Activated CD4-positive, alpha-beta T cell treated with anti-CD3 and anti-CD28 coated beads for 36 hours (primary cell): Measurements from ENCODE around the gene GLT8D2. TPM values are rescaled to one million over a fixed set of nuclear protein-coding genes. Genes with fewer than 3 reads are reported as not detected.

ENCODE experiments used
- ATAC-seq: fragments of 200-7000 bp; cut with Tn5 transposase; one replicate; pipeline ENCODE4 v1.10.0; 2021; ENCODE audit warnings: mild to moderate bottlenecking, moderate library complexity
- CTCF ChIA-PET: fragments of 350-600 bp; sonication (Branson Sonifier 250); formaldehyde crosslinking; loops from one replicate; lab custom pipeline; 2021; ENCODE audit warnings: antibody characterized with exemption; lab: Charles Lee
- POLR2A ChIA-PET: fragments of 350-600 bp; sonication (Branson Sonifier 250); formaldehyde crosslinking; loops from one replicate; lab custom pipeline; 2021; ENCODE audit warnings: antibody characterized with exemption, inconsistent platforms; lab: Charles Lee
- DNase-seq: peaks from one replicate; pipeline ENCODE4 v3.0.0-alpha.2; 2020
- H3K27ac Mint-ChIP-seq: one replicate; pipeline ENCODE4 v1.8.0; 2021; ENCODE audit warnings: mixed read lengths
- H3K27me3 Mint-ChIP-seq: one replicate; pipeline ENCODE4 v1.8.0; 2021; ENCODE audit warnings: mixed read lengths
- H3K36me3 Mint-ChIP-seq: one replicate; pipeline ENCODE4 v1.8.0; 2021; ENCODE audit warnings: low read depth, mixed read lengths
- H3K4me1 Mint-ChIP-seq: one replicate; pipeline ENCODE4 v1.8.0; 2021; ENCODE audit warnings: mixed read lengths
- H3K4me3 Mint-ChIP-seq: one replicate; pipeline ENCODE4 v1.8.0; 2021; ENCODE audit warnings: mild to moderate bottlenecking, moderate library complexity, mixed read lengths
- H3K9me3 Mint-ChIP-seq: one replicate; pipeline ENCODE4 v1.8.0; 2021; ENCODE audit warnings: low read depth, mixed read lengths
- intact Hi-C, 2 experiments: fragments of 100-400 bp; cut with DNase I in 1 of 2; cut with micrococcal nuclease in 1 of 2; formaldehyde crosslinking; loops; one replicate each; pipeline versions ENCODE4 v1.14.2 to v1.15.1; 2022 to 2024; cut with DNase I, micrococcal nuclease
- total RNA-seq, 2 experiments: library from RNA; stranded (reverse); gene quantifications; one replicate each; pipeline ENCODE4 v1.2.3, GENCODE V29; 2021

The GLT8D2 gene
- total RNA-seq, 2 experiments from 2014 or later: 0.23 TPM; not detected in 1

- H3K36me3 Mint-ChIP-seq: no peaks in the 10 kb centered on the region
- no peak for DNase-seq
- no peak overlapping the region for H3K4me3 Mint-ChIP-seq
- no peaks in the 10 kb centered on the region for H3K9me3 Mint-ChIP-seq
- peaks cover 23% of the 10 kb centered on the region for H3K27me3 Mint-ChIP-seq
- ChIA-PET POLR2A (no interaction called here), CTCF (interaction anchor here (0.5 kb wide), 1 partner anchor 1037 kb away, joined by 3 read pairs; no protein-coding TSS in a partner anchor)
- ATAC-seq: no peak
- no peak overlapping the region for H3K27ac Mint-ChIP-seq
- intact Hi-C loops: no loop called here
- H3K4me1 Mint-ChIP-seq: no peaks in the 10 kb centered on the region
Observed at GRCh38 chr12:104002686-104003085, 47.3 kb downstream of the GLT8D2 start.

- no peak overlapping the region for H3K27ac Mint-ChIP-seq
- no peak for DNase-seq
Observed at GRCh38 chr12:104000807-104001434, 49.1 kb downstream of the GLT8D2 start.

GRCh38 chr12:103998976-103999375 is 51.0 kb downstream of the GLT8D2 start:
- POLR2A ChIA-PET: no interaction called here
- CTCF ChIA-PET: no interaction called here
- H3K27me3 Mint-ChIP-seq: peaks cover 20% of the 10 kb centered on the region
- no peaks in the 10 kb centered on the region for H3K36me3 Mint-ChIP-seq
- ATAC-seq: no peak
- H3K4me3 Mint-ChIP-seq: no peak overlapping the region
- intact Hi-C loops: no loop called here
- no peaks in the 10 kb centered on the region for H3K9me3 Mint-ChIP-seq
- no peak for DNase-seq
- H3K4me1 Mint-ChIP-seq: no peaks in the 10 kb centered on the region
- H3K27ac Mint-ChIP-seq: no peak overlapping the region

More at GRCh38 chr12:104000807-104001434, 49.1 kb downstream of the GLT8D2 start:
- no peaks in the 10 kb centered on the region for H3K9me3 Mint-ChIP-seq
- ChIA-PET POLR2A (no interaction called here), CTCF (no interaction called here)
- no peak overlapping the region for H3K4me3 Mint-ChIP-seq
- H3K27me3 Mint-ChIP-seq: peaks cover 23% of the 10 kb centered on the region
- H3K36me3 Mint-ChIP-seq: no peaks in the 10 kb centered on the region
- ATAC-seq: no peak
- H3K4me1 Mint-ChIP-seq: no peaks in the 10 kb centered on the region
- intact Hi-C loops: no loop called here

GRCh38 chr12:103997286-103997900 is 52.6 kb downstream of the GLT8D2 start:
- no peak for DNase-seq
- peaks cover 10% of the 10 kb centered on the region for H3K27me3 Mint-ChIP-seq
- CTCF ChIA-PET: interaction anchor here (1.2 kb wide), 1 partner anchor 11 kb away, joined by 3 read pairs; no protein-coding TSS in a partner anchor
- no peak overlapping the region for H3K4me3 Mint-ChIP-seq
- intact Hi-C loops: no loop called here
- POLR2A ChIA-PET: no interaction called here
- H3K27ac Mint-ChIP-seq: no peak overlapping the region
- no peak for ATAC-seq
- no peaks in the 10 kb centered on the region for H3K36me3 Mint-ChIP-seq
- no peaks in the 10 kb centered on the region for H3K4me1 Mint-ChIP-seq
- H3K9me3 Mint-ChIP-seq: no peaks in the 10 kb centered on the region

GRCh38 chr12:103996595-103996994 is 53.4 kb downstream of the GLT8D2 start:
- intact Hi-C loops: no loop called here
- ATAC-seq (no peak), DNase-seq (no peak)
- no peak overlapping the region for H3K27ac Mint-ChIP-seq
- H3K9me3 Mint-ChIP-seq: no peaks in the 10 kb centered on the region
- H3K4me3 Mint-ChIP-seq: no peak overlapping the region
- no peaks in the 10 kb centered on the region for H3K4me1 Mint-ChIP-seq
- H3K27me3 Mint-ChIP-seq: peaks cover 10% of the 10 kb centered on the region
- POLR2A ChIA-PET: interaction anchor here (0.6 kb wide), 1 partner anchor 71 kb away, joined by 7 read pairs; no protein-coding TSS in a partner anchor
- H3K36me3 Mint-ChIP-seq: no peaks in the 10 kb centered on the region
- CTCF ChIA-PET: no interaction called here

- intact Hi-C loops: no loop called here
- Mint-ChIP-seq H3K4me3 (no peak overlapping the region), H3K27ac (no peak overlapping the region), H3K4me1 (no peaks in the 10 kb centered on the region), H3K36me3 (peaks cover 3% of the 10 kb centered on the region), H3K27me3 (peaks cover 3% of the 10 kb centered on the region), H3K9me3 (no peaks in the 10 kb centered on the region)
- DNase-seq (no peak), ATAC-seq (no peak)
- ChIA-PET POLR2A (no interaction called here), CTCF (no interaction called here)
Observed at GRCh38 chr12:103994235-103994634, 55.8 kb downstream of the GLT8D2 start.

GRCh38 chr12:103986829-103987228 is 63.2 kb downstream of the GLT8D2 start:
- Mint-ChIP-seq H3K27me3 (no peaks in the 10 kb centered on the region), H3K4me3 (no peak overlapping the region), H3K27ac (no peak overlapping the region), H3K9me3 (no peaks in the 10 kb centered on the region), H3K36me3 (peaks cover 26% of the 10 kb centered on the region), H3K4me1 (no peaks in the 10 kb centered on the region)
- ATAC-seq (no peak), DNase-seq (no peak)
- ChIA-PET POLR2A (no interaction called here), CTCF (interaction anchor here (1.3 kb wide), 1 partner anchor 11 kb away, joined by 3 read pairs; no protein-coding TSS in a partner anchor)
- intact Hi-C loops: no loop called here

- intact Hi-C loops: no loop called here
- POLR2A ChIA-PET: no interaction called here
- ATAC-seq (no peak), DNase-seq (no peak)
- no peaks in the 10 kb centered on the region for H3K9me3 Mint-ChIP-seq
- no peaks in the 10 kb centered on the region for H3K27me3 Mint-ChIP-seq
- no peak overlapping the region for H3K4me3 Mint-ChIP-seq
- no peak overlapping the region for H3K27ac Mint-ChIP-seq
- CTCF ChIA-PET: no interaction called here
- peaks cover 4% of the 10 kb centered on the region for H3K4me1 Mint-ChIP-seq
- peaks cover 51% of the 10 kb centered on the region for H3K36me3 Mint-ChIP-seq
Observed at GRCh38 chr12:103978384-103978982, 71.5 kb downstream of the GLT8D2 start.

- intact Hi-C loops: no loop called here
- CTCF ChIA-PET: no interaction called here
- H3K27me3 Mint-ChIP-seq: no peaks in the 10 kb centered on the region
- peaks cover 18% of the 10 kb centered on the region for H3K4me1 Mint-ChIP-seq
- H3K36me3 Mint-ChIP-seq: peaks cover 44% of the 10 kb centered on the region
- POLR2A ChIA-PET: no interaction called here
- no peak overlapping the region for H3K4me3 Mint-ChIP-seq
- DNase-seq (no peak), ATAC-seq (no peak)
- H3K27ac Mint-ChIP-seq: no peak overlapping the region
- no peaks in the 10 kb centered on the region for H3K9me3 Mint-ChIP-seq
Observed at GRCh38 chr12:103975368-103975767, 74.6 kb downstream of the GLT8D2 start.

GRCh38 chr12:103973909-103974308 is 76.1 kb downstream of the GLT8D2 start:
- H3K9me3 Mint-ChIP-seq: no peaks in the 10 kb centered on the region
- no peak overlapping the region for H3K4me3 Mint-ChIP-seq
- peaks cover 36% of the 10 kb centered on the region for H3K36me3 Mint-ChIP-seq
- H3K27ac Mint-ChIP-seq: no peak overlapping the region
- DNase-seq (no peak), ATAC-seq (no peak)
- peaks cover 29% of the 10 kb centered on the region for H3K4me1 Mint-ChIP-seq
- intact Hi-C loops: no loop called here
- ChIA-PET POLR2A (interaction anchor here (0.6 kb wide), 1 partner anchor 162 kb away, joined by 3 read pairs; no protein-coding TSS in a partner anchor), CTCF (interaction anchor here (0.9 to 1.4 kb wide), 3 partner anchors 85 to 135 kb away, joined by 3 to 8 read pairs (median 5); no protein-coding TSS in a partner anchor)
- no peaks in the 10 kb centered on the region for H3K27me3 Mint-ChIP-seq

- peak overlapping the region; percentile 66 for H3K27ac Mint-ChIP-seq
- H3K36me3 Mint-ChIP-seq: peaks cover 30% of the 10 kb centered on the region
- no peak for ATAC-seq
Observed at GRCh38 chr12:103969391-103969790, 80.6 kb downstream of the GLT8D2 start.

More at GRCh38 chr12:103969391-103969790, 80.6 kb downstream of the GLT8D2 start:
- POLR2A ChIA-PET: interaction anchor here (1.2 to 1.3 kb wide), 2 partner anchors 16 to 318 kb away, joined by 3 read pairs; no protein-coding TSS in a partner anchor
- intact Hi-C loops: loop anchor here (5.0 to 10.0 kb wide), 7 partner anchors 92 to 1907 kb away; partner anchors contain the start of genes APPL2 (in 1 of the 2), EID3 (in 1 of the 2), NFYB (in 1 of the 2) and WASHC3 (in 1 of the 2)
- no peak overlapping the region for H3K4me3 Mint-ChIP-seq
- no peak for DNase-seq
- CTCF ChIA-PET: interaction anchor here (1.4 kb wide), 1 partner anchor 13 kb away, joined by 5 read pairs; no protein-coding TSS in a partner anchor
- no peaks in the 10 kb centered on the region for H3K27me3 Mint-ChIP-seq
- H3K9me3 Mint-ChIP-seq: no peaks in the 10 kb centered on the region
- peaks cover 55% of the 10 kb centered on the region for H3K4me1 Mint-ChIP-seq
